Mesenchymal stem cell (in vitro differentiated cells and primary cell): ENCODE measurements around the gene PLIN4.

Source experiments
- DNase-seq: peaks from one replicate; pipeline ENCODE4 v3.0.0-alpha.2; 2013
- H2AFZ ChIP-seq: one replicate; pipeline ENCODE4 v1.6.1; 2013; ENCODE audit warnings: low read depth, mild to moderate bottlenecking, control low read depth, inconsistent platforms, low read length, moderate library complexity
- H2AK5ac ChIP-seq: 2 replicates; pipeline ENCODE4 v1.6.1; 2013; ENCODE audit warnings: low read length, moderate library complexity, mild to moderate bottlenecking, inconsistent platforms; ENCODE audit not compliant: severe bottlenecking
- H2BK120ac ChIP-seq: one replicate; pipeline ENCODE4 v1.6.1; 2013; ENCODE audit warnings: low read depth, mild to moderate bottlenecking, inconsistent platforms, low read length, moderate library complexity
- H2BK12ac ChIP-seq, 2 experiments: one replicate each; pipeline ENCODE4 v1.6.1; 2013; ENCODE audit warnings: inconsistent platforms in 2 of 2, low read length in 2 of 2, mild to moderate bottlenecking in 2 of 2, moderate library complexity in 2 of 2, control low read depth in 1 of 2
- H2BK15ac ChIP-seq: one replicate; pipeline ENCODE4 v1.6.1; 2013; ENCODE audit warnings: mild to moderate bottlenecking, low read depth, inconsistent platforms; ENCODE audit not compliant: poor library complexity, severe bottlenecking
- H2BK5ac ChIP-seq: 2 replicates; pipeline ENCODE4 v1.6.1; 2013; ENCODE audit warnings: low read depth, mild to moderate bottlenecking, low read length, control low read depth, inconsistent platforms; ENCODE audit not compliant: poor library complexity, severe bottlenecking
- H3K14ac ChIP-seq, 2 experiments: one replicate each; pipeline ENCODE4 v1.6.1; 2013; ENCODE audit warnings: inconsistent platforms in 2 of 2, low read length in 2 of 2, control low read depth in 1 of 2, mild to moderate bottlenecking in 1 of 2, moderate library complexity in 1 of 2
- H3K18ac ChIP-seq, 2 experiments: one replicate each; pipeline ENCODE4 v1.6.1; 2013; ENCODE audit warnings: inconsistent platforms in 2 of 2, low read length in 2 of 2, control low read depth in 1 of 2, low read depth in 1 of 2, mild to moderate bottlenecking in 1 of 2
- H3K23ac ChIP-seq, 2 experiments: one replicate each; pipeline ENCODE4 v1.6.1; 2013; ENCODE audit warnings: inconsistent platforms in 2 of 2, low read length in 2 of 2, mild to moderate bottlenecking in 2 of 2, moderate library complexity in 2 of 2, control low read depth in 1 of 2
- H3K27ac ChIP-seq: 2 replicates; pipeline ENCODE4 v1.5.1; 2013; ENCODE audit warnings: mild to moderate bottlenecking, moderate library complexity, low read length, control low read depth, inconsistent platforms; ENCODE audit not compliant: poor library complexity, severe bottlenecking
- H3K27me3 ChIP-seq, 2 experiments: 2 replicates each; pipeline versions ENCODE4 v1.6.1 to v1.7.0; 2013; ENCODE audit warnings: low read length in 2 of 2, mild to moderate bottlenecking in 2 of 2, moderate library complexity in 2 of 2, control low read depth in 1 of 2, inconsistent platforms in 1 of 2; ENCODE audit not compliant: control insufficient read depth in 1 of 2, insufficient read depth in 1 of 2
- H3K36me3 ChIP-seq, 2 experiments: 2 replicates each; pipeline versions ENCODE4 v1.6.1 to v1.7.0; 2013; ENCODE audit warnings: low read length in 2 of 2, control low read depth in 1 of 2, inconsistent platforms in 1 of 2, low read depth in 1 of 2, mild to moderate bottlenecking in 1 of 2; ENCODE audit not compliant: insufficient read depth in 2 of 2, control insufficient read depth in 1 of 2
- H3K4ac ChIP-seq, 2 experiments: one replicate each; pipeline ENCODE4 v1.6.1; 2013; ENCODE audit warnings: inconsistent platforms in 2 of 2, low read length in 2 of 2, mild to moderate bottlenecking in 2 of 2, moderate library complexity in 2 of 2, control low read depth in 1 of 2, low read depth in 1 of 2
- H3K4me1 ChIP-seq: 2 replicates; pipeline ENCODE4 v1.6.1; 2013; ENCODE audit warnings: low read depth, low read length, control low read depth; ENCODE audit not compliant: control insufficient read depth, insufficient read depth
- H3K4me2 ChIP-seq: 2 replicates; pipeline ENCODE4 v1.6.1; 2013; ENCODE audit warnings: low read length, mild to moderate bottlenecking, inconsistent platforms; ENCODE audit not compliant: poor library complexity, severe bottlenecking
- H3K4me3 ChIP-seq, 2 experiments: 2 replicates each; pipeline versions ENCODE4 v1.5.1 to v1.7.0; 2013; ENCODE audit warnings: low read length in 2 of 2, mild to moderate bottlenecking in 2 of 2, control low read depth in 1 of 2, low read depth in 1 of 2; ENCODE audit not compliant: insufficient read depth in 1 of 2
- H3K79me1 ChIP-seq: replicated peaks from 2 replicates; pipeline ENCODE4 v1.6.1; 2013; ENCODE audit warnings: mild to moderate bottlenecking, control low read depth, low read length, inconsistent platforms; ENCODE audit not compliant: poor library complexity, severe bottlenecking
- H3K9ac ChIP-seq: 2 replicates; pipeline ENCODE4 v1.7.0; 2013; ENCODE audit warnings: mild to moderate bottlenecking, low read length, moderate library complexity
- H3K9me3 ChIP-seq: 2 replicates; pipeline ENCODE4 v1.7.0; 2013; ENCODE audit warnings: mild to moderate bottlenecking, low read length; ENCODE audit not compliant: control insufficient read depth
- H4K8ac ChIP-seq: one replicate; pipeline ENCODE4 v1.6.1; 2013; ENCODE audit warnings: inconsistent platforms, mild to moderate bottlenecking, low read length, moderate library complexity
- H4K91ac ChIP-seq: one replicate; pipeline ENCODE4 v1.6.1; 2013; ENCODE audit warnings: mild to moderate bottlenecking, low read length, inconsistent platforms
- WGBS: methylation state at CpG from one replicate; pipeline ENCODE4 v1.1.7; 2013; ENCODE audit warnings: mixed read lengths; 5-methylcytosine and 5-hydroxymethylcytosine counted together

Gene PLIN4

GRCh38 chr19:4456476-4456842 lies 61.8 kb downstream of the PLIN4 start:
- DNase-seq, result peak; percentile 88
- Histone ChIP-seq H3K14ac (peak overlapping the region in 1 of 2 experiments; percentile 96), H3K18ac (peak overlapping the region; percentile 68 to 95), H3K4me3 (peak overlapping the region; percentile 71 to 99), H2BK120ac (peak overlapping the region; percentile 80), H3K4me2 (peak overlapping the region; percentile 94), H3K27ac (peak overlapping the region; percentile 91), H2BK5ac (peak overlapping the region; percentile 66), H3K9ac (peak overlapping the region; percentile 100), H4K91ac (peak overlapping the region; percentile 98), H2BK15ac (peak overlapping the region; percentile 90), H3K4ac (peak overlapping the region; percentile 95 to 96), H3K79me1 (peaks cover 30% of the 10 kb centered on the region), H3K27me3 (no peaks in the 10 kb centered on the region), H2BK12ac (peak overlapping the region; percentile 46 to 77), H3K9me3 (no peaks in the 10 kb centered on the region), H3K4me1 (peaks cover 38% of the 10 kb centered on the region), H2AFZ (no peak overlapping the region), H2AK5ac (peak overlapping the region; percentile 36), H3K23ac (peak overlapping the region in 1 of 2 experiments; percentile 65), H3K36me3 (peaks cover 26 to 35% of the 10 kb centered on the region in 2 experiments), H4K8ac (peak overlapping the region; percentile 47)
- WGBS, result 27% methylated on average over 9 of the region's 9 CpGs

GRCh38 chr19:4455719-4456475 lies 62.4 kb downstream of the PLIN4 start:
- Histone ChIP-seq H3K4me2 (peak overlapping the region; percentile 94), H3K27ac (peak overlapping the region; percentile 91), H2BK120ac (peak overlapping the region; percentile 80), H3K9ac (peak overlapping the region; percentile 100), H3K18ac (peak overlapping the region; percentile 68 to 95), H3K23ac (peak overlapping the region in 1 of 2 experiments; percentile 65), H4K91ac (peak overlapping the region; percentile 98), H3K4ac (peak overlapping the region; percentile 95 to 96), H2AFZ (no peak overlapping the region), H3K14ac (peak overlapping the region in 1 of 2 experiments; percentile 96), H3K36me3 (peaks cover 31 to 40% of the 10 kb centered on the region in 2 experiments), H3K4me1 (peaks cover 38% of the 10 kb centered on the region), H2BK5ac (peak overlapping the region; percentile 66), H3K79me1 (peaks cover 30% of the 10 kb centered on the region), H3K4me3 (peak overlapping the region; percentile 71 to 99), H2AK5ac (peak overlapping the region; percentile 58), H3K9me3 (no peaks in the 10 kb centered on the region), H2BK12ac (peak overlapping the region; percentile 46 to 69), H2BK15ac (peak overlapping the region; percentile 65), H3K27me3 (no peaks in the 10 kb centered on the region), H4K8ac (peak overlapping the region; percentile 47)
- 75% methylated on average over 15 of the region's 15 CpGs for WGBS
- peak; percentile 63 for DNase-seq

GRCh38 chr19:4454747-4455718 lies 63.3 kb downstream of the PLIN4 start:
- Histone ChIP-seq H3K9me3 (no peaks in the 10 kb centered on the region), H2BK12ac (peak overlapping the region; percentile 11 to 73), H3K4me3 (peak overlapping the region; percentile 34 to 99), H3K9ac (peak overlapping the region; percentile 100), H3K23ac (peak overlapping the region in 1 of 2 experiments; percentile 56), H4K91ac (peak overlapping the region; percentile 83), H2BK15ac (peak overlapping the region; percentile 65), H3K79me1 (peaks cover 30% of the 10 kb centered on the region), H2BK5ac (peak overlapping the region; percentile 66), H3K36me3 (peaks cover 40 to 45% of the 10 kb centered on the region in 2 experiments), H2BK120ac (no peak overlapping the region), H3K27me3 (no peaks in the 10 kb centered on the region), H3K4me1 (peaks cover 38% of the 10 kb centered on the region), H3K14ac (peak overlapping the region in 1 of 2 experiments; percentile 58), H2AK5ac (peak overlapping the region; percentile 58), H2AFZ (no peak overlapping the region), H3K4me2 (peak overlapping the region; percentile 94), H3K27ac (peak overlapping the region; percentile 91), H3K4ac (peak overlapping the region; percentile 37 to 65), H3K18ac (peak overlapping the region in 1 of 2 experiments; percentile 71), H4K8ac (peak overlapping the region; percentile 20)
- DNase-seq, result peak; percentile 37
- WGBS, result 80% methylated on average over 27 of the region's 29 CpGs
